ENCODE measurements around the gene CHML. TPM values are rescaled to one million over a fixed set of nuclear protein-coding genes. Genes with fewer than 3 reads are reported as not detected.

CHML gene
- total and polyA plus RNA-seq, 8 donors: 0.68 to 6.3 (median 3.2) TPM

DNA sequence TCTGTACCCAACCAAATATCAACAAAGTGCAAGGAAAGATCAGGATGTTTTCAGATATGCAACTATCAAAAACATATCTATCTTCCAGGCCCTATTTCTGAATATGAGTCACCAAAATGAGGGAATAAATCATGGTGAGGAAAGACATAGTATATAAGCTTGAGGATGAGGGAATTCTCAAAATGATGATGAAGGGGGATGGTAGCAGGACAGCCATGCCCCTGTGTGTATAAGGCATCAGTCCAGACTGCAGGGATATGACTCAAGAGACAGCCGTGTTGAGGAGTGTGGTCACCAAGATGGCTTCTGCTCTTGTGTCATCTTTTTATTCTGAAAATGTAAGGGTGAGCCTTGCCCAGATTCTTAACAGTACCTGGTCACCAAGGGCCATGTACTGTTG lies 7.5 kb upstream of the CHML start:
- intact Hi-C loops (cut with DNase I): no loop called here
- no peaks in the 10 kb centered on the region for H3K4me1 ChIP-seq
- no peaks in the 10 kb centered on the region for H3K27me3 ChIP-seq
- WGBS, 2 donors: 78 to 95% methylated on average over 1 of the region's 1 CpG
- H3K36me3 ChIP-seq: no peaks in the 10 kb centered on the region
- H3K9me3 ChIP-seq: no peaks in the 10 kb centered on the region
- ATAC-seq (no peak), DNase-seq (no peak), FAIRE-seq (no peak)
- H3K4me3 ChIP-seq: no peak overlapping the region
- no peak overlapping the region for H3K27ac ChIP-seq
- no peak for TF ChIP-seq CTCF (IDR thresholded peaks at IDR 0.05)

DNA sequence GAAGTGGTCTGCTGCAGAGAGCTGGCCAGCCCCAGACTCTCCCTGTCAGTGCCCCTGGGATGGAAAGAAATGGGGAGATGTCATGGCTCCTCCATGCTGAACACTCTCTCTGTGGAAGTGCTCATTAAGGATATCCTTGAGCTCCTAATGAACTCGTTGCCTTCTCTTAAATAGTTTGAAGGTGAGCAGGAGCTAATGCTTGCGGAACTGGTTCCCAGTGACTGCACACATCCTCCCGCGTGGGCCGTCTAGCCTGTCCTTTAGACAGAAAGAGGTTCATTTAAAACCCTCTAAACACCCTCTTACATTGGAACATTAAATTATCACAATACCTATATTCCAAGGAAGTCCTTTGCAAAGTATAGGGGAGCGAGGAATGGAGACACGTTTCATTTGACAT lies 6.0 kb upstream of the CHML start:
- 67 to 71% methylated on average over 7 of the region's 7 CpGs for WGBS, 2 donors
- ATAC-seq (no peak), FAIRE-seq (no peak), DNase-seq (peak in 1 of 6 donors; percentile 15)
- Histone ChIP-seq H3K4me1 (no peaks in the 10 kb centered on the region), H3K4me3 (no peak overlapping the region), H3K36me3 (no peaks in the 10 kb centered on the region), H3K27ac (no peak overlapping the region), H3K27me3 (no peaks in the 10 kb centered on the region), H3K9me3 (no peaks in the 10 kb centered on the region)
- no peak for TF ChIP-seq CTCF (IDR thresholded peaks at IDR 0.05)
- intact Hi-C loops (cut with DNase I): no loop called here

- Histone ChIP-seq H3K4me3 (no peak overlapping the region), H3K36me3 (no peaks in the 10 kb centered on the region), H3K27ac (no peak overlapping the region), H3K9me3 (no peaks in the 10 kb centered on the region), H3K27me3 (no peaks in the 10 kb centered on the region), H3K4me1 (peaks cover 0 to 4% (median 0%) of the 10 kb centered on the region in 3 donors)
- intact Hi-C loops (cut with DNase I): no loop called here
- DNase-seq (no peak), ATAC-seq (no peak), FAIRE-seq (no peak)
- TF ChIP-seq CTCF (IDR thresholded peaks at IDR 0.05): no peak
- 62 to 68% methylated on average over 4 of the region's 4 CpGs for WGBS, 2 donors
Observed at GRCh38 chr1:241645199-241645598, 5.0 kb upstream of the CHML start.

DNA sequence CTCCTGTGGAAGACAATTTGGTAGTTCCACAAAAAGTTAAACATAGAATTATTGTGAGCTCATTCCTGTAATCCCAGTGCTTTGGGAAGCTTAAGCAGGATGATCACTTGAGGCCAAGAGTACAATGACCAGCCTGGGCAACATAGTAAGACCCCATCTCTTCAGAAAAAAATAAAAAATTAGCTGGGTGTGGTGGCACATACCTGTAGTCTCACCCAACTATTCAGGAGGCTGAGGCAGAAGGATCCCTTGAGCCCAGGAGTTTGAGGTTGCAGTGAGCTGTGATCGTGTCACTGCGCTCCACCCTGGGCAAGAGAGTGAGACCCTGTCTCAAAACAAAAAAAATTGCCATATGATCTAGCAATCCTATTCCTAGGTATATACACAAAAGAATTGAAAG lies 4.1 kb upstream of the CHML start:
- FAIRE-seq (no peak), DNase-seq (no peak), ATAC-seq (no peak)
- H3K4me1 ChIP-seq: peaks cover 0 to 4% (median 0%) of the 10 kb centered on the region in 3 donors
- H3K36me3 ChIP-seq: no peaks in the 10 kb centered on the region
- TF ChIP-seq CTCF (IDR thresholded peaks at IDR 0.05): no peak
- no peak overlapping the region for H3K27ac ChIP-seq
- H3K27me3 ChIP-seq: no peaks in the 10 kb centered on the region
- intact Hi-C loops (cut with DNase I): no loop called here
- H3K4me3 ChIP-seq: no peak overlapping the region
- H3K9me3 ChIP-seq: no peaks in the 10 kb centered on the region
- 94 to 97% methylated on average over 2 of the region's 2 CpGs for WGBS, 2 donors

GRCh38 chr1:241642593-241642944 lies 2.4 kb upstream of the CHML start:
- no peak for TF ChIP-seq CTCF (IDR thresholded peaks at IDR 0.05)
- Histone ChIP-seq H3K4me3 (no peak overlapping the region), H3K27ac (no peak overlapping the region), H3K27me3 (no peaks in the 10 kb centered on the region), H3K4me1 (peaks cover 0 to 14% (median 6%) of the 10 kb centered on the region in 3 donors), H3K36me3 (no peaks in the 10 kb centered on the region), H3K9me3 (no peaks in the 10 kb centered on the region)
- intact Hi-C loops (cut with DNase I): no loop called here
- DNase-seq (no peak), FAIRE-seq (no peak), ATAC-seq (no peak)
- WGBS, 2 donors: 85 to 100% methylated on average over 1 of the region's 1 CpG

All from pancreas (tissue), 10 donors.